OCI-LY1 (cell line): ENCODE measurements around the gene MEIS1.

Experiments
- H2AFZ ChIP-seq: fragments of 200-600 bp; sonication (generic), shearing (Covaris generic); 2 replicates; pipeline ENCODE4 v1.6.0; 2014; ENCODE audit warnings: antibody characterized with exemption, mild to moderate bottlenecking, low read length
- H3F3A ChIP-seq: fragments of 200-600 bp; sonication (generic), shearing (Covaris generic); 2 replicates; pipeline ENCODE4 v1.6.0; 2014; ENCODE audit warnings: mild to moderate bottlenecking, antibody characterized with exemption, low read length, moderate library complexity; ENCODE audit not compliant: insufficient read depth
- H3K27ac ChIP-seq: fragments of 200-600 bp; sonication (generic); 2 replicates; pipeline ENCODE4 v1.5.1; 2014; ENCODE audit warnings: low read length, mixed run types, mild to moderate bottlenecking, low read depth; ENCODE audit not compliant: poor library complexity, severe bottlenecking
- H3K27me3 ChIP-seq: fragments of 200-600 bp; sonication (generic); 2 replicates; pipeline ENCODE4 v1.6.0; 2014; ENCODE audit warnings: antibody characterized with exemption, mild to moderate bottlenecking, low read length, moderate library complexity; ENCODE audit not compliant: insufficient read depth
- H3K36me3 ChIP-seq: fragments of 200-600 bp; sonication (generic); 2 replicates; pipeline ENCODE4 v1.6.1; 2014; ENCODE audit warnings: mild to moderate bottlenecking, antibody characterized with exemption, low read length, moderate library complexity, mixed read lengths; ENCODE audit not compliant: insufficient read depth
- H3K4me1 ChIP-seq: fragments of 200-600 bp; sonication (generic); 2 replicates; pipeline ENCODE4 v1.5.1; 2014; ENCODE audit warnings: mild to moderate bottlenecking, low read length, moderate library complexity; ENCODE audit not compliant: insufficient read depth, severe bottlenecking
- H3K4me2 ChIP-seq: fragments of 200-600 bp; sonication (generic), shearing (Covaris generic); 2 replicates; pipeline ENCODE4 v1.6.1; 2014; ENCODE audit warnings: low read length
- H3K4me3 ChIP-seq: fragments of 200-600 bp; sonication (generic); 2 replicates; pipeline ENCODE4 v1.5.1; 2014; ENCODE audit warnings: low read length, low read depth, mild to moderate bottlenecking, mixed read lengths; ENCODE audit not compliant: poor library complexity, severe bottlenecking
- H3K79me2 ChIP-seq: fragments of 200-600 bp; shearing (Covaris generic); 2 replicates; pipeline ENCODE4 v1.6.1; 2016; ENCODE audit warnings: mixed run types, low read length, mixed read lengths; ENCODE audit not compliant: insufficient read depth
- H3K9ac ChIP-seq: fragments of 200-600 bp; sonication (generic), shearing (Covaris generic); 2 replicates; pipeline ENCODE4 v1.6.1; 2014; ENCODE audit warnings: mild to moderate bottlenecking, low read length, mixed read lengths
- H3K9me2 ChIP-seq: fragments of 200-600 bp; sonication (generic), shearing (Covaris generic); 2 replicates; pipeline ENCODE4 v1.6.1; 2014; ENCODE audit warnings: low read depth, mild to moderate bottlenecking, low read length, mixed read lengths
- H3K9me3 ChIP-seq: fragments of 200-600 bp; shearing (Covaris generic); 2 replicates; pipeline ENCODE4 v1.6.1; 2014; ENCODE audit warnings: low read length, mixed read lengths
- H4K20me1 ChIP-seq: fragments of 200-600 bp; sonication (generic), shearing (Covaris generic); 2 replicates; pipeline ENCODE4 v1.6.0; 2016; ENCODE audit warnings: mild to moderate bottlenecking, low read length; ENCODE audit not compliant: insufficient read depth
- CTCF ChIP-seq: fragments of 200-600 bp; sonication (generic), shearing (Covaris generic); IDR thresholded peaks from 2 replicates; pipeline ENCODE4 v1.5.1; 2017; ENCODE audit warnings: mild to moderate bottlenecking, antibody characterized with exemption, low read length, moderate library complexity, mixed read lengths
- EZH2 ChIP-seq: fragments of 200-600 bp; sonication (generic), shearing (Covaris generic); IDR thresholded peaks from 2 replicates; pipeline ENCODE4 v1.8.0; 2017; ENCODE audit warnings: borderline replicate concordance, mixed run types, mild to moderate bottlenecking, antibody characterized with exemption, low read length, moderate library complexity, mixed read lengths

The MEIS1 gene

GRCh38 chr2:66583881-66584280 lies 149.0 kb downstream of the MEIS1 start:
- H3K36me3 ChIP-seq: no peaks in the 10 kb centered on the region
- H3K27me3 ChIP-seq: no peaks in the 10 kb centered on the region
- H3K4me1 ChIP-seq: peaks cover 19% of the 10 kb centered on the region
- H3K4me2 ChIP-seq: peak overlapping the region; percentile 57
- H4K20me1 ChIP-seq: no peaks in the 10 kb centered on the region
- no peaks in the 10 kb centered on the region for H3K79me2 ChIP-seq
- peak overlapping the region; percentile 38 for H3K4me3 ChIP-seq
- H3F3A ChIP-seq: no peaks in the 10 kb centered on the region
- peak overlapping the region; percentile 20; the same call in 1 of the 2 replicates for H3K9ac ChIP-seq
- TF ChIP-seq EZH2 (no peak), CTCF (no peak)
- no peaks in the 10 kb centered on the region for H3K9me3 ChIP-seq
- H3K27ac ChIP-seq: peak overlapping the region; percentile 40
- H3K9me2 ChIP-seq: no peaks in the 10 kb centered on the region
- no peak overlapping the region for H2AFZ ChIP-seq

GRCh38 chr2:66585587-66585986 lies 150.7 kb downstream of the MEIS1 start:
- H4K20me1 ChIP-seq: no peaks in the 10 kb centered on the region

GRCh38 chr2:66587216-66587615 lies 152.3 kb downstream of the MEIS1 start:
- Histone ChIP-seq H2AFZ (no peak overlapping the region), H4K20me1 (no peaks in the 10 kb centered on the region), H3K36me3 (no peaks in the 10 kb centered on the region), H3K9me3 (no peaks in the 10 kb centered on the region), H3K4me3 (no peak overlapping the region), H3F3A (no peaks in the 10 kb centered on the region), H3K4me1 (peaks cover 19% of the 10 kb centered on the region), H3K27me3 (no peaks in the 10 kb centered on the region), H3K4me2 (no peak overlapping the region), H3K9me2 (no peaks in the 10 kb centered on the region), H3K9ac (no peak overlapping the region), H3K79me2 (no peaks in the 10 kb centered on the region), H3K27ac (no peak overlapping the region)
- TF ChIP-seq CTCF (peak; percentile 32; the same call in 1 of the 2 replicates), EZH2 (no peak)

More at GRCh38 chr2:66585587-66585986, 150.7 kb downstream of the MEIS1 start:
- Histone ChIP-seq H3K36me3 (no peaks in the 10 kb centered on the region), H3K4me3 (no peak overlapping the region), H3K9me3 (no peaks in the 10 kb centered on the region), H3K4me2 (no peak overlapping the region), H3K9ac (no peak overlapping the region), H3K27ac (no peak overlapping the region), H3K27me3 (no peaks in the 10 kb centered on the region), H3K9me2 (no peaks in the 10 kb centered on the region), H3F3A (no peaks in the 10 kb centered on the region), H2AFZ (no peak overlapping the region), H3K79me2 (no peaks in the 10 kb centered on the region), H3K4me1 (peaks cover 19% of the 10 kb centered on the region)
- no peak for TF ChIP-seq CTCF
- TF ChIP-seq EZH2: no peak
